Measurements from ENCODE around the gene FBXO47.
"Not testable (repeated sequence)": the region's sequence is repeated elsewhere in the genome, so short reads cannot be mapped to it uniquely, and the experiment has no call there.

FBXO47 gene

DNA sequence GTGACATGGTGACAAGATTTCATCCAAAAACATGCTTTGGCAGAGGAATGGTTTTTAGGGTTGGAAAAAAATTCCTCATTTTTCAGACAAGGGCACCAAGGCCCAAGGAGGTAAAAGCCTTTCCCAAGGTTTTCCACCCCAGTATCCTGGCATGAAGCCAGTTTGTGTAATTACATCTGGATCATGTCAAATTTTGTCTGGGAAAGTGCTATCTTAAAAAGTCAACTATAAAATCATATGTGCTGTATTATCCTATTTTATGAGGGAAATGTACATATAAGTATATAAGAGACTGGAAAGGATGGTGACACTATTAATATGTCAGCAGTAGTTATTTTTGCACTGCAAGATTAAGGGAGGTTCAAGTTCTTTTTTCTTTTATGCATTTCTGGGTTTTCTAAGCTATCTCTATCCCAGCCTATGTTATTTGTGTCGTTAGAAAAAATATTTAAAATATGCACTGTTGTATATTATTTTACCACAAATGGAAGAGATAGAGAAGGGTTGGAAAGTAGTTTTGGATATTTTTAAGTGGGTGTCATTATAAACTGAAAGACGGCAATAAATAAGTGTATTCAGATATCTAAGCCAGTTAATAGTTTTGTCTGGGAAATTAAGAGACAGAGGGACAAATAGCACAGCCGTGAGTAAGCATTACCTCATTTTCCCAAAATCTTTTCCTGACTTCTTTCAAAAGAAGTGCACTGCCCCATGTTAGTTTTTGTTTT lies 13.5 kb upstream of the FBXO47 start:
- DNase-seq (ENCODE audit: low read depth): no peak

DNA sequence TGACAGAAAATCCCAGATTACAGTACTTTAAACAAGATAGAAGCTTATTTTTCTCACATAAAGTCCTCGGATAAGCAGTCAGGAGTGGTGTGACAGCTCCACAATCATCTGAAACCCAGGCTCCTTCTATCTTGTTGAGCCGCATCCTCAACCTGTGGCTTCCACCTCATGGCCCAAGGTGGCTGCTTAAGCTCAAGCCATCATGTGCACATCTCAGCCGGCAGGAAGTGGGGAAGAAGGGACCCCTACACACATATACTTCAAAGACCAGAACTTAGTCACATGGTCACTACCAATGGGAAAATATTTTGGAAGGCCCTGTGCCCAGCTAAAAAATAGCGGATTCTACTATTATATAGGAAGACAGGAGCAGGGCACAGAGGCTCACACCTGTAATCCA lies 11.0 kb upstream of the FBXO47 start:
- DNase-seq (ENCODE audit: low read depth): no peak

DNA sequence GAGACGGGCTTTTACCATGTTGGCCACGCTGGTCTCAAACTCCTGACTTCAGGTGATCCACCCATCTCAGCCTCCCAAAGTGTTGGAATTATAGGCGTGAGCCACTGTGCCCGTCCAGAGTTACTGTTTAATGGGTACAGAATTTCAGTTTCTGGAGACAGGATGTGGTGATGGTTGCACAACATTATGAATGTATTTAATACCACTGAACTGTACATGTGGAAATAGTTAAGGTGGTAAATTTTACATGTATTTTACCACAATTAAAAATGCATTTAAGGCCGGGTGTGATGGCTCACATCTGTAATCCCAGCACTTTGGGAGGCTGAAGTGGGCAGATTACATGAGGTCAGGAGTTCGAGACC lies 9.0 kb upstream of the FBXO47 start:
- not testable (repeated sequence) for DNase-seq (ENCODE audit: low read depth)

DNA sequence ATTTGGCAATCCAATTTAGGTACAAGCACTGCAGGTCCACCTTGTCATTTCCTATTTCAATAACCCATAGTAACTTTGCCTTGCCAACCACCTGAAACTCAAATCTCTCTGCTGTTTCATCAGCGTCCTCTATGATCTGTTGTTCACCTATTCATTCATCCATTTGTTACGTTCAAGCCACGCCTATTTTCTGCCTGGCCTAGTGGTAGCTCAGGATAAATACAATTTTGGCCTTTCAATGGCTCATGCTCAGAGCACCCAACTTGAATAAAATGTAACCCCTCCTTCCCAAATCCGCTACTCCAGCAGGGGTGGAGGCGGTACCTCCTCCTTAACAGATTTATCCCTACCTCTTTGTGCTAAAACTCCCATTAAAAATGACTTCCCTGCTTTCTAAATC lies 3.6 kb upstream of the FBXO47 start:
- DNase-seq (ENCODE audit: low read depth): no peak

DNA sequence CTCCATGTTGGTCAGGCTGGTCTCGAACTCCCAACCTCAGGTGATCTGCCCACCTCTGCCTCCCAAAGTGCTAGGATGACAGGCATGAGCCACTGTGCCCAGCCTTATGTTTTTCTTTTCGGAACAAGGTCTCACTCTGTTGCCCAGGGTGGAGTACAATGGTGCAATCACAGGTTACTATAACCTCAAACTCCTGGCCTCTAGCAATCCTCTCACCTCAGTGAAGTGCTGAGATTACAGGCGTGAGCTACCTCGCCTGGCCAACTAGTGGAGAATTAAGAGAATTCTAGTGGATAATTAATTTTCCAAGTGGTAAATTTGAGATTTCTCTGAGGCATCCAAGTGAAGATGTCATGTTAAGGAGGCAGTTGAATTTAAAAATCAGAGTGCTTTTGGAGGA lies 2.9 kb upstream of the FBXO47 start:
- no peak for DNase-seq (ENCODE audit: low read depth)

DNA sequence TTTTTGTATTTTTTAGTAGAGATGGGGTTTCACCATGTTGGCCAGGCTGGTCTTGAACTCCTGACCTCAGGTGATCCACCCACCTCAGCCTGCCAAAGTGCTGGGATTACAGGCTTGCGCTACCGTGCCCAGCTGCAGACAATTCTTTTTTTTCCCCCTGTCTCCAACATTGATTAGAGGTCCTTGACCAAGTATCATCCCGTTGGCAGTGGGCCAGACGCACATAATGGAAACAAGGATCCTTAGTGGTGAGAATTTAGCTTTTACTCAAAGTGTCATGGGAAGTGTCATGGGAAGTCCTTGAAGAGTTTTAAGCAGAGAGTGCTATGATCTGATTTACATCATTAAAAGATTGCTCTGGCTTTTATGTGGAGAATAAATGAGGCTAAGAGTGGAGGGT lies 2.1 kb upstream of the FBXO47 start:
- no peak for DNase-seq (ENCODE audit: low read depth)

DNA sequence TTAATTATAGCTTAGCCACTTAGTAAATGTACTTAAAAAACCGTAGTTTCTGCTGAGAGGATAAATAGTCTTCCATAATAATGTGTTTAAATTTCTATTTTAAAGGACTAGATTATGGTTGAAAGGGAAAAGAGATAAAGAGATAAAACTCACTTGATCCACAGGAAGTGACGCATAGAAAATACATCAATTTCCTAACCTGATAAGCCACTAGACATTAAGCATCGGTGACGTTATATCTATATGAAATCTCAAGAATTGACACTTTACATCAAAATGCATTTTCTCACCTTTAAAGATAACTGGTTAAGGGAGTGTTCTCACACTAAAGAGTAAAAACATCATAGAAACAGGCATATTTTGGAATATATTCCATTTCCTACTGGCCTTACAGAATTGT lies 5.8 kb downstream of the FBXO47 start:
- no peak for DNase-seq (ENCODE audit: low read depth)

DNA sequence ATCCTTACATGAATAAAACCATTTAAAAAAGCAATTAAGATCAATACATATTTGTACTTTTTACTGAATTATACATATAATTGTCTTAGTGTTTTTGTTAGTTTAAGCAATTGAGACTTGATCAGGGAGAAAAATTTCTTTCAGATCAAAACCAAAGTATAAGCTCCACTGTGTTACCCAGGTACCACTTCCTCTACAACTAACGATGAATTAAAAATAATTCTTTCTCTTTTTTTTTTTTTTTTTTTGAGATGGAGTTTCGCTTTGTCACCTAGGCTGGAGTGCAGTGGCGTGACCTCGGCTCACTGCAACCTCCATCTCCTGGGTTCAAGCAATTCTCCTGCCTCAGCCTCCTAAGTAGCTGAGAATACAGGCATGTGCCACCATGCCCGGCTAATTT lies 6.8 kb downstream of the FBXO47 start:
- no peak for DNase-seq (ENCODE audit: low read depth)

DNA sequence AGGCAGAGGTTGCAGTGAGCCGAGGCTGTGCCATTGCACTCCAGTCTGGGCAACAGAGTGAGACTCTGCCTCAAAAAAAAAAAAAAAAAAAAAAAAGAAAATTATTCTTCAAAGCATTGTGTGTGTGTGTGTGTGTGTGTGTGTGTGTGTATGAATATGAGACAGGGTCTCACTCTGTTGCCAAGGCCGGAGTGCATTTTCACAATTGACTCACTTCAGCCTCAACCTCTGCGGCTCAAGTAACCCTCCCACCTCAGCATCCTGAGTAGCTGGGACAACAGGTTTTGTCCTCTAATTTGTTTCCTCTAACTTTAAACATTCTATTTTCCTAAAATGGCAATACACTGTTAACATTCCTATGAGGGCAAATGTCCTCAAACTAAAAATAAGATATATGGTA lies 7.7 kb downstream of the FBXO47 start:
- DNase-seq (ENCODE audit: low read depth): no peak

DNA sequence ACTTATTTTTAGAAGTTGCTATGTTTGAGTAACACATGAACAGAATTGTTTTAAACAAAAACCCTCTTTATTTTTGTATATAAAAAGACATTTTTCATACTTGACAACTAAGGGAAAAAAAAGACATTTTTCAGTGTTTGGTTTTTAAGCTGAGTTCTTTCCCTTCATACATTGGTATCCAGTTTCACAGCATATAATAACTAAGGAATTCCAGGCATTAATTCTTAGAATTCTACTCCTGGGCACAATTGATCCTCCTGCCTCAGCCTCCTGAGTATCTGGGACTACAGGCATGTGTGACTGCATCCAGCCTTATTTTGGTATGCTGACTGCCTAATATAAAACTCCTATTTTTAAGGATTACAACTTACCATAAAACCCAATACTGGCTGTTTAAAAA lies 8.4 kb downstream of the FBXO47 start:
- no peak for DNase-seq (ENCODE audit: low read depth)

DNA sequence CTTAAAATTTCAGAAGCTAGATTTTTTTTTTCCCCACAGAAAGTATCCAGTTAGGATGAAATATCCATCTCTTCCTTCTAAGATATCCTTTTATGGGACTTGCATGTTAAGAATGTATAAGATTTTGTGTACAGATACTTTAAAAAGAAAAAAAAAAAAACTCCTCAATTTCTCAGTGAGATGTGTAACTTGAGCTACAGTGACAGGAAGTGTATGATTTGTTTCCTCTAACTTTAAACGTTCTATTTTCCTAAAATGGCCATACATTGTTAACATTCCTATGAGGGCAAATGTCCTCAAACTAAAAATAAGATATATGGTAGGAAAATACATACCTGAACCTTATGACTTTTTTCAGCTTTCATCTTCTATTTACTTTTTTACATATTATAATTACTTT lies 8.9 kb downstream of the FBXO47 start:
- DNase-seq (ENCODE audit: low read depth): no peak

DNA sequence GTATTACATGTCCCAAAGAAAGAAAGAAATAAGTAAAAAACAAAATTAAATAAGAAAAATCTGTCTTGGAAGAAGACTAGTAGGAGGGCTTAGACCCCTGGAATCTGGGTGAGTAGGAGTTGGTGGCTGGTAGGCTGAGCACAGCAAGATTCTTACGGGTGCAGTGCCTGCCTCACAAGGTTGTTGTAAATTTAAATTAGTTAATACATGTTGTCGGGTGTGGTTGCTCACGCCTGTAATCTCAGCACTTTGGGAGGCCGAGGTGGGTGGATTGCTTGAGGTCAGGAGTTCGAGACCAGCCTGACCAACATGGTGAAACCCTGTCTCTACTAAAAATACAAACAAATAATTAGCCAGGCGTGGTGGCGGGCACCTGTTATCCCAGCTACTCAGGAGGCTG lies 13.4 kb downstream of the FBXO47 start:
- DNase-seq (ENCODE audit: low read depth): not testable (repeated sequence)

DNA sequence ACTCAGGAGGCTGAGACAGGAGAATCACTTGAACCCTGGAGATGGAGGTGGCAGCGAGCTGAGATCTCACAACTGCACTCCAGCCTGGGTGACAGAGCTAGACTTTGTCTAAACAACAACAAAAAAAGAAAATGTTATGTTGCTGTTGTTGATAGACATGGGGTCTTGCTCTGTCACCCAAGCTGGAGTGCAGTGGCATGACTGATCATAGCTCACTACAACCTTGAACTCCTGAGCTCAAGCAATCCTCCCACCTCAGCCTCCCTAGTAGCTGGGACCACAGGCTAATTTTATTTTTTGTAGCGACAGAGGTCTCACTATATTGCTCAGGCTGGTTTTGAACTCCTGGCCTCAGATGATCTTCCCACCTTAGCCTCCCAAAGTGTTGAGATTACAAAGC lies 20.0 kb downstream of the FBXO47 start:
- no peak for DNase-seq (ENCODE audit: low read depth)

DNA sequence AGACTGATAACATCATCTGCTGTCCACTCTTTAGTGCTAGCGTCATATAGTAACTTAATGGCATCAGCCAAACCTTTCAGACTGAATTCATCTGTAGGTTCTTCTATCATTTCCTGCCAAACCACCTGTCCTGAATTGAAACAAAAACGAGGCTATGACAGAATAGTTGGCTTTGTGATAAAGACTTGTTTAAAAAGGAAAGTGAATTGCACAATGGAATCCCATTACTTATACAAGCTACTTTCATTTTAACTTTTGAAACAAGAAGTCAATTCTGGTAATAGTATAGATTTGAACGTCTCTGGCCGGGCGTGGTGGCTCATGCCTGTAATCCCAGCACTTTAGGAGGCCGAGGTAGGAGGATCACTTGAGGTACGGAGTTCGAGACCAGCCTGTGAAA lies 23.6 kb downstream of the FBXO47 start:
- DNase-seq (ENCODE audit: low read depth): no peak

DNA sequence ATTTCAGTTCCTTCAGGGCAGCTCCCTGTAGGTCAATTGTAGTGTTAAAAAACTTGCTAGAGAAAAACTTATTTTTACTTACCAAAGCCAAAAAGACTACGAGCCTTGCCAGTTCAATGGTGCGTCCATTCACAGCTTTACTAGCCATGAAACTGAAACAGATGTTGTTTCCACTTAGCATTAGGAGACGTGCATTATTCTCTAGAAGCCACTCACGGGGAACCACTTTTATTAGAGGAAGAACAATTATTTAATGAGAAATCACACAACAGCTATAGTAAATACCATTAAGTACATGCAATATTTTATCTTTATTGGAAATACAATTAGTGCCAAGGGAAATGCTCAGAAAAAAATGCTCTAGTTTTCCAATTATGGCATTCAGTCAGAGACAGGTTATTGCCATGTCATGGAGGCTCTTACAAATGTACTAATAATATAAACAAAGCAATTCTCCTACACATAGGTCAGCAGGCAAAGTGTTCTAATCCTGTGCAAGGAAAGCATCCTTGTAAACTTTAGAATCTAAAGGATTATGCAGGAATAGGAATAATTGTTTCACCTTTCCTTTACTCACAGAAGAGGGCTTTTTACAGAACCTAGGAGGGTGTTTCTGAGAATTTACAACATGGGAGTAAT lies 24.4 kb downstream of the FBXO47 start:
- DNase-seq (ENCODE audit: low read depth): no peak

DNA sequence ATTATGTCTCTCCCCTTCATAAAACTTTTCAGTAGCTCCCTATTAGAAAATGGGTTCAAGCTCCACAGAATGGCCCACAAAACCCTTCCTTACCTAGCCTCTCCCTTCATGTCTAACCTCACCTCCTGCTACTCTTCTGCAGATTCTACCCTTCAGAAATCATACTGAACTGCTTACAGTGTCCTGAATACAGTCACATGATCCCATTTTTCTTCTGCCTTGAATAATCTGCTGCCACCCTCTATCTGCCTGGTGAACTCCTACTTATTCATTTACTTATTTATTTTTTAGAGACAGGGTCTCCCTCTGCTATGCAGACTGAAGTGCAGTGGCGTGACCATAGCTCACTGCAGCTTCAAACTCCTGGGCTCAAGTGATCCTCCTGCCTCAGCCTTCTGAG lies 26.8 kb downstream of the FBXO47 start:
- no peak for DNase-seq (ENCODE audit: low read depth)

DNA sequence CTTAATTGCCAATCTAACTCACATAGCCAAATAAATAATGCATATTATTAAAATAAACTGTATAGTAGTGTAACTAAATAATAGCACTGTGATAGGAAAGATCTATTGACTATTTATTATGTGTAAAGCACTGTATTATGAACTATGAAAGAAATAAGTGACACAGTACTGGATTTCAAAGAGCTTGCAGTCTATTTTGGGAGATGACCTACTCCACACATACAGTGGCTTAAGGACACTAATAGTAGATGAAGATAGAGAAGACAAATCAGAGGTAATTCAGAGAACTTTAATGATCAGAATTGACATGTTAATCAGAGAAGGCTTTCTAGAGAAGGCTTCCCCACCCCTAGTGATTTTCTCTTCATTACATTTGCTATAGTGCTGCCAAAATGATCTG lies 27.2 kb downstream of the FBXO47 start:
- no peak for DNase-seq (ENCODE audit: low read depth)

DNA sequence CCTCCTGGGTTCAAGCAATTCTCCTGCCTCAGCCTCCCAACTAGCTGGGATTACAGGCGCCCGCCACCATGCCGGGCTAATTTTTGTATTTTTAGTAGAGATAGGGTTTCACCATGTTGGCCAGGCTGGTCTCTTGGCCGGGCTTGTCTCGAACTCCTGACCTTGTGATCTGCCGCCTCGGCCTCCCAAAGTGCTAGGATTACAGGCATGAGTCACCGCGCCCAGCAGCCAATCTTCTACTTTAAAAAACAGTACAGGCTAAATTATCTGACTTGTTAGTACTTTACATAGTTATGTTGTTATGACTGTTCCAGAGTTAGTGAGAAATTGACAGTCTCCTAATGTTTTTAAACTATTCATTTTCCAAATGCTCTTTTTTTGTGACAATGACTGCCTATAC lies 33.2 kb downstream of the FBXO47 start:
- DNase-seq (ENCODE audit: low read depth): not testable (repeated sequence)

DNA sequence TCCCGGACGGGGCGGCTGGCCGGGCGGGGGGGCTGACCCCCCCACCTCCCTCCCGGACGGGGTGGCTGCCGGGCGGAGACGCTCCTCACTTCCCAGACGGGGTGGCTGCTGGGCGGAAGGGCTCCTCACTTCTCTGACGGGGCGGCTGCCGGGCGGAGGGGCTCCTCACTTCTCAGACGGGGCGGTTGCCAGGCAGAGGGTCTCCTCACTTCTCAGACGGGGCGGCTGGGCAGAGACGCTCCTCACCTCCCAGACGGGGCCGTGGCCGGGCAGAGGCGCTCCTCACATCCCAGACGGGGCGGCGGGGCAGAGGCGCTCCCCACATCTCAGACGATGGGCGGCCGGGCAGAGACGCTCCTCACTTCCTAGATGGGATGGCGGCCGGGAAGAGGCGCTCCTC lies 36.4 kb downstream of the FBXO47 start:
- DNase-seq (ENCODE audit: low read depth): not testable (repeated sequence)

DNA sequence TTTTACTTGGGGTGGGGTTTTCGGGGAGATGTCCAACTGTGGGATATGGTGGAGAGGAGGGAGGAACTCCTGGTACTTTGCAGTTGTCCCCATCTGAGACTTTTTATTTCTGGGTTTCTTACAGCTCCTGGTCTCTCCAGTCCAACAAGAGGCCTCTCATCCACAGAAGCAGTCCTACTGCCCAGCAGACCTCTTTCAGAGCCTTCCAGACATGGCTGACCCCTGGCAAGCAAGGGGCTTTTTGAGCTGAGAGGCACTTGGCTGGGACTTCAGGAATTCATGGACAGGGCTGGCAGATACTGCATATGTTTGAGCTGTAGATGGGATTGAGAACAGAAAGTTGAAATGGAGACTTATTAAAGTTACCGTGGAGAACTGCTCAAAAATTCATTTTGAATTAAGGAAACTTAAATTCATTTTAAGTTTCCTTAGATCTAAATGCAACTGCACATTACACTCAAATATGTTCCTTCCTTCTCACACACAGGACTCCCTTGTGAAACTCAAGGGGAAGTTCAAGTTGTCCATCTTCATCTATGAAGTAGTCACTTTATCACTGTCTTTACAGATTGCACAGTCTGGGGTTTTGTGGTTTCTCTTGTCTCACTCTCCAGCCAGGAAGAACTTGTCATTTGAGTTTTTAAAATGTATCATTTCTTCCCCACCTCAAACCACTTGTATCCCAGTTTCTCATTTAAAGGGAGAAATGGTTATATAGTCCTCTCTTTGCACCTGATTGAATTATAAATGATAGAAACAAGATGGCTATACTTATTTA lies 40.7 kb downstream of the FBXO47 start:
- no peak for DNase-seq (ENCODE audit: low read depth)

DNA sequence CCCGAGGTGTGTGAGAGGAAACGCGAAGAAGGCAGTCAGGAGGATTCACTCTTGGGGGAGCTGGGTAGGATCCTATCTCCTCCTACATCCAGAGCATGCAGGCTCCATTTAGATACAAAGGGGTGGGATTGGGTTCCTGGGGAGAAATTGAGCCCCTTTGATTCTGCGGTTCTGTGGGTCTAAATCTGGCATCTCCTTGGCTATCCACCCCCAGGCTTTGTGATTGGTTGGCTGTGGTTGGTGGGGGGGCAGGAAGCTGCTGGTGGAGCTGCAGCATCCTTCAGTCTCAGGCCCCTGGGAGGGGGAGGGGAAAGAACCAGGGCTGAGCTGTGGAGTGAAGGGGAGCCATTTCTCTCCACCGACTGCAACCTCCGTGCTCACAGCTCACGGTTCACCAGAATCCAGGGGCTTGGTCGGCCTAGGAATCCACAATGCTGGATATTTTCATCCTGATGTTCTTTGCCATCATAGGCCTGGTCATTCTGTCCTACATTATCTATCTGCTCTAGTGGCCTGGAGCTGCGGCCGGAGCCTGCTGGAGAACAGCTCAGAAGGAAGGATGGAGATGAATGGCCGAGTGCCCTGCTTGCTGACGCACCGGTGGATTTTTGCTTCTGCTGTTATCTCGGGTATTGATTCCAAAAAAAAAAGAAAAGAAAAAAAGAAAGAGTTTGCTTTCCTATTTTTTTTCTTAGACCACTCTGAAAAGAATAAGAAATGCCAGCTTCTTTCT lies 41.8 kb downstream of the FBXO47 start, which contains the start of gene LASP1NB:
Gene LASP1NB, plus strand, starts transcription at position 352 of the 733 bp plus-strand sequence.
- no peak for DNase-seq (ENCODE audit: low read depth)

DNA sequence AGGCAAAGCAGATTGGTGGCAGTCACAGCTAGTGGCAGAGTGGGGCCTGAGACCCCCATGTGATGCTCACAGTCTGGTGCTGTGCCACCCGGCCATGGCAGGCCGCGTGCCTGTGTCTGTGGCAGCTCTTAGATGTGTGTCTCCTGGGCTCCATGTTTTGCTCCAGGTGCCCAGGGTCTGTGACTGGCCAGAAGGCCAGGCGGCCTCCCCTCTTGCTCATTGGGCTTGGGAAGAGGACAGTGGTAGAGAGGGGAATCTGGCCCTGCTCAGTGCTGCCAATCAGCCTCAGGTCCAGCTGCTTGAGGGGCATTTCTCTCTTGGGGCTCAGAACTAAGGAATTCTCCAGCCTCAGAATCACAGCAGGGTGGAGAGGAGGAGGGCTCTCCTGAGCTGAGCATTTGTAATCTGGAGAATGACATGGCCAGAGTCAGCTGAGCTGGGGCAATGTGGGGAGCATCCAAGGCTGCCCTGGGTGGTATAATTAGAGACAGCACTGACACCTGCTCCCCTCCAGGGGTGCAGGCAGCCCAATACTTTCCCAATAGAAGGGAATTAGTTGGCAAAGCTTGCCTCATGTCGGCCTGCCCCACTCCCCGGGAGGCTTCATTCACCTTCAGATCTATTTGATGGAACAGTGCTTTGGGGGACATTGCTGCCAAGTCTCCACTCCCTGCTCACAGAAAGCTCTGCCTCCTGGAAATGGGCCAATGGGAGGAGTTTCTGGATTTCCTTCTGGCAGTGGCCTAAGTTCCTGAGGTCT lies 44.5 kb downstream of the FBXO47 start:
- DNase-seq (ENCODE audit: low read depth): no peak

Data from stimulated activated CD4-positive, alpha-beta T cell treated with anti-CD3 and anti-CD28 coated beads, Interleukin-2, amount 100 ng/mL, for 4 hours (primary cell).